GM12878 (cell line): Measurements from ENCODE around the gene KIRREL3. TPM values are rescaled to one million over a fixed set of nuclear protein-coding genes. Genes with fewer than 3 reads are reported as not detected.

ENCODE experiments used
- ATAC-seq: fragments of 200-7000 bp; cut with Tn5 transposase; 3 replicates; pipeline ENCODE4 v1.9.1; 2020; ENCODE audit warnings: mild to moderate bottlenecking, moderate library complexity
- BruUV-seq: library from RNA; stranded (reverse); fragments of 400-500 nt; replicated peaks from 2 replicates; lab custom pipeline; 2021; lab: Mats Ljungman, UMichigan
- CTCF ChIA-PET: fragments of 300-600 bp; sonication (Branson Sonifier 250); formaldehyde crosslinking; extraction: SDS; loops from one replicate; lab custom pipeline; 2021; ENCODE audit warnings: inconsistent platforms; lab: Yijun Ruan, JAX
- POLR2A ChIA-PET: fragments of 350-600 bp; formaldehyde crosslinking; extraction: SDS; loops from one replicate; lab custom pipeline; 2021; ENCODE audit warnings: inconsistent platforms; lab: Charles Lee
- RAD21 ChIA-PET: fragments of 300-600 bp; sonication (Branson Sonifier 250); formaldehyde crosslinking; loops from one replicate; lab custom pipeline; 2023; ENCODE audit warnings: antibody characterized with exemption; ENCODE audit not compliant: unreplicated experiment; lab: Charles Lee
- SMC1A ChIA-PET: fragments of 300-600 bp; sonication (Branson Sonifier 250); formaldehyde crosslinking; loops from one replicate; lab custom pipeline; 2023; ENCODE audit not compliant: unreplicated experiment, uncharacterized antibody; lab: Charles Lee
- DNase-seq: peaks from one replicate; pipeline ENCODE4 v3.0.0-alpha.2; 2011; ENCODE audit warnings: low read depth, low spot score
- FAIRE-seq: peaks from 3 replicates; lab custom pipeline; 2011; peaks lifted over from hg19 to GRCh38; lab: Jason Lieb, UNC
- H2AFZ ChIP-seq: 2 replicates; pipeline ENCODE4 v1.6.0; 2011; ENCODE audit warnings: low read depth, low read length, control low read depth; ENCODE audit not compliant: control insufficient read depth
- H3K27ac ChIP-seq: 2 replicates; pipeline ENCODE4 v1.5.1; 2011; ENCODE audit warnings: control low read depth; ENCODE audit not compliant: control insufficient read depth, insufficient read depth
- H3K27me3 ChIP-seq, 2 experiments: replicated peaks in 1 of 2; 2 replicates each; pipeline versions ENCODE4 v1.6.0 to v1.6.1; 2011; ENCODE audit warnings: low read length in 1 of 2; ENCODE audit not compliant: control insufficient read depth in 2 of 2, insufficient read depth in 2 of 2
- H3K36me3 ChIP-seq, 2 experiments: 2 replicates each; pipeline ENCODE4 v1.5.1; 2011; ENCODE audit warnings: low read length in 1 of 2; ENCODE audit not compliant: control insufficient read depth in 2 of 2, insufficient read depth in 2 of 2
- H3K4me1 ChIP-seq: 2 replicates; pipeline ENCODE4 v1.6.1; 2011; ENCODE audit warnings: mild to moderate bottlenecking, low read length, moderate library complexity, mixed read lengths; ENCODE audit not compliant: control insufficient read depth, insufficient read depth
- H3K4me2 ChIP-seq: 2 replicates; pipeline ENCODE4 v1.6.0; 2011; ENCODE audit warnings: control low read depth; ENCODE audit not compliant: control insufficient read depth, insufficient read depth
- H3K4me3 ChIP-seq: fragments of 200-600 bp; sonication (generic); 2 replicates; pipeline ENCODE4 v1.5.1; 2016
- H3K79me2 ChIP-seq: 2 replicates; pipeline ENCODE4 v1.6.0; 2011; ENCODE audit warnings: low read length; ENCODE audit not compliant: control insufficient read depth, insufficient read depth
- H3K9ac ChIP-seq: 2 replicates; pipeline ENCODE4 v1.8.0; 2011; ENCODE audit warnings: low read length, control low read depth, mixed read lengths; ENCODE audit not compliant: control insufficient read depth, insufficient read depth
- H3K9me3 ChIP-seq: replicated peaks from 3 replicates; pipeline ENCODE4 v1.5.1; 2011; ENCODE audit warnings: mild to moderate bottlenecking, low read length; ENCODE audit not compliant: control insufficient read depth, insufficient read depth
- H4K20me1 ChIP-seq: 2 replicates; pipeline ENCODE4 v1.6.0; 2011; ENCODE audit not compliant: control insufficient read depth, insufficient read depth
- MTA3 ChIP-seq: IDR thresholded peaks from 2 replicates; pipeline ENCODE4 v1.6.1; 2012; ENCODE audit warnings: low read length, inconsistent platforms, borderline replicate concordance
- RUNX3 ChIP-seq: IDR thresholded peaks from 2 replicates; pipeline ENCODE4 v1.6.1; 2012; ENCODE audit warnings: low read length, inconsistent platforms
- SMAD5 ChIP-seq: IDR thresholded peaks from 2 replicates; pipeline ENCODE4 v1.6.1; 2016; ENCODE audit warnings: antibody characterized with exemption, low read depth
- ZNF24 ChIP-seq: fragments of 450-650 bp; IDR thresholded peaks from 2 replicates; pipeline ENCODE4 v1.6.1; 2017; ENCODE audit warnings: antibody characterized with exemption, mild to moderate bottlenecking
- WGBS: methylation state at CpG from one replicate; pipeline ENCODE4 v1.1.6; 2016; ENCODE audit warnings: low lambda C conversion rate; ENCODE audit not compliant: insufficient replicate concordance, insufficient coverage; ENCODE audit errors: missing lambda C conversion rate; 5-methylcytosine and 5-hydroxymethylcytosine counted together
- in situ Hi-C: fragments of 300-500 bp; cut with MboI; formaldehyde crosslinking; loops from 9 replicates; pipeline ENCODE4 v1.14.3; 2018; ENCODE audit warnings: mixed read lengths
- intact Hi-C: fragments of 100-400 bp; cut with micrococcal nuclease; formaldehyde crosslinking; loops from one replicate; pipeline ENCODE4 v1.14.2; 2022; ENCODE audit not compliant: unreplicated experiment
- polyA plus RNA-seq, 11 experiments: library from polyadenylated mRNA; depleted of rRNA in 4 of 11; unstranded in 6 of 11; stranded (reverse) in 5 of 11; fragments of >200 nt; fragmentation: Nextera tagmentation in 4 of 11; fragmentation: Illumina TruSeq in 1 of 11; extraction: Ambion mirVana in 4 of 11; extraction: Trizol in 1 of 11; gene quantifications; 1 replicate in 1 of 11; 2 replicates in 10 of 11; pipeline versions ENCODE4 v1.2.1 to v1.2.3, GENCODE V29; 2011 to 2016; ENCODE audit warnings: inconsistent platforms in 2 of 11, missing spikeins in 2 of 11, low read depth in 1 of 11
- total RNA-seq, 4 experiments: library from RNA; depleted of rRNA in 3 of 4; stranded (reverse); fragments of >200 nt in 3 of 4; fragmentation: Illumina TruSeq in 1 of 4; extraction: Trizol in 1 of 4; gene quantifications; 2 replicates each; pipeline versions ENCODE4 v1.2.1 to v1.2.3, GENCODE V29; 2013 to 2021
- TF ChIP-seq, protein P1 (sequence below): IDR thresholded peaks from 2 replicates; pipeline ENCODE4 v1.6.1; 2011; ENCODE audit warnings: borderline replicate concordance, low read depth, mild to moderate bottlenecking, moderate library complexity, low read length; ENCODE audit not compliant: insufficient read depth, poor library complexity, severe bottlenecking
- TF ChIP-seq, protein P2 (sequence below): IDR thresholded peaks from 2 replicates; pipeline ENCODE4 v1.6.1; 2012; ENCODE audit warnings: low read depth, low read length, improper control_type of control experiment

Gene KIRREL3
- total and polyA plus RNA-seq, 10 of the 15 experiments (the other 5 are each of a cell fraction or from before 2014, with no cell fraction given), result under 0.01 TPM; not detected in 9

DNA sequence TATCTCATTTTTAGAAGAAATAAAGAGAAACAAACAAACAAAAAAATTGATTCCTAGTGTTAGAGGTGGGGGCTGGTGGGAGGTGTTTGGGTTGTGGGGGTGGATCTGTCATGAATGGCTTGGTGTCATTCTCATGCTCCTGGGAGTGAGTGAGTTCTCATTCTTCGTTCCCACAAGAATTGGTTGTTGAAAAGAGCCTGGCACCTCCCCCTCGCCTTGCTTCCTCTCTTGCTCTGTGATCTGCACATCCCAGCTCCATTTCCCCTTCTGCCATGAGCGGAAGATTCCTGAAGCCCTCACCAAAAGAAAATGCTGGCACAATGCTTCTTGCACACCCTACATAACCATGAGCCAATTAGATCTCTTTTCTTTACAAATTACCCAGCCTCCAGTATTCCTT is 367.2 kb downstream of the KIRREL3 start (continued):
- TF ChIP-seq, protein P1, sequence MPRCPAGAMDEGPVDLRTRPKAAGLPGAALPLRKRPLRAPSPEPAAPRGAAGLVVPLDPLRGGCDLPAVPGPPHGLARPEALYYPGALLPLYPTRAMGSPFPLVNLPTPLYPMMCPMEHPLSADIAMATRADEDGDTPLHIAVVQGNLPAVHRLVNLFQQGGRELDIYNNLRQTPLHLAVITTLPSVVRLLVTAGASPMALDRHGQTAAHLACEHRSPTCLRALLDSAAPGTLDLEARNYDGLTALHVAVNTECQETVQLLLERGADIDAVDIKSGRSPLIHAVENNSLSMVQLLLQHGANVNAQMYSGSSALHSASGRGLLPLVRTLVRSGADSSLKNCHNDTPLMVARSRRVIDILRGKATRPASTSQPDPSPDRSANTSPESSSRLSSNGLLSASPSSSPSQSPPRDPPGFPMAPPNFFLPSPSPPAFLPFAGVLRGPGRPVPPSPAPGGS, result no peak
- no peak for TF ChIP-seq RUNX3
- no peak for TF ChIP-seq MTA3
- TF ChIP-seq, protein P2, sequence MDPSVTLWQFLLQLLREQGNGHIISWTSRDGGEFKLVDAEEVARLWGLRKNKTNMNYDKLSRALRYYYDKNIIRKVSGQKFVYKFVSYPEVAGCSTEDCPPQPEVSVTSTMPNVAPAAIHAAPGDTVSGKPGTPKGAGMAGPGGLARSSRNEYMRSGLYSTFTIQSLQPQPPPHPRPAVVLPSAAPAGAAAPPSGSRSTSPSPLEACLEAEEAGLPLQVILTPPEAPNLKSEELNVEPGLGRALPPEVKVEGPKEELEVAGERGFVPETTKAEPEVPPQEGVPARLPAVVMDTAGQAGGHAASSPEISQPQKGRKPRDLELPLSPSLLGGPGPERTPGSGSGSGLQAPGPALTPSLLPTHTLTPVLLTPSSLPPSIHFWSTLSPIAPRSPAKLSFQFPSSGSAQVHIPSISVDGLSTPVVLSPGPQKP, result no peak

DNA sequence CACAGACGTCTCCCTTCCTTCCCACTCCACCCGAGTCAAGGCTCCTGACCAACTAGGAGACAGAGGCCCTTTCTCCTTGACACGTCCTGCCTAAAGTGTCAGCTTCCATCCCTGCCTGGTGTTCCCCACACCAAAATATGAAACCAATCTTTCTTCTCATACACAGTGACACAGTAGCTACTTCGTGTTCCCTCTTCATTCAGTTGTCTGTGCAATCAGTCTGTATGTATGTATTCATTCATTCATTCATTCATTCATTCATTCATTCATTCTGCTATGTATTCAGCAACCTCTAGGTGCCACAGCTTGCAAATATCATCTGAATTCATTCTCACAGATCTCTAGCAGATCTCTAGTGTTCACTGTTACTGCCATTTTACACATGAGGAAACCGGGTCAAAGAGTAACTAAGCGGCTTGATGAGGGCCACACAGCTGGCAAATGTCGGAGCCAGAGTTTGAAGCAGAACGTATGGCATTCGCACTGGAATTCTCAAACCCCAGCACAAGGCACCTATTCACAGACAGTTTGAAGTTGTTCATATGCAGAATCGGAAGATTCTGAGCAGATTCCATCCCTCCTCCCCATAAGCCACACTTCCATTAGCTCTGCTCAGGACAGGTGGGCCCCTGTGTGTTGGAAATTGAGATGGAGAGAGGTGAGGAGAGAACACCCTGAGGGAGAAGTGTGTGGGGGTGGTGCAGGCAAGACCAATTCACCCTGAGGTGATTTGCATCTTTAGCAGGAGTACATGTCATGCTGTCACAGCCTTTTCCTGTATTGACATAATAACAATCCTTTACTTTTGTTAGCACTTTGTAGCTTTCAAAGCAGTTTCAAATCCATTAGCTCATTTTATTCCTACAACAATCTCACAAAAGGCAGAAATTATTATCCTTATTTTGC is 369.4 kb downstream of the KIRREL3 start:
- WGBS, result 26% methylated on average over 10 of the region's 10 CpGs
- H3K27me3 ChIP-seq, result peaks cover 0 to 3% of the 10 kb centered on the region in 2 experiments; a peak in 2 of 4 replicates
- no peaks in the 10 kb centered on the region for H3K9me3 ChIP-seq
- H3K4me3 ChIP-seq, result no peak overlapping the region
- TF ChIP-seq ZNF24 (peak; percentile 83), SMAD5 (no peak)
- H3K4me1 ChIP-seq, result no peaks in the 10 kb centered on the region
- SMC1A ChIA-PET, result no interaction called here
- H3K4me2 ChIP-seq, result no peak overlapping the region
- DNase-seq (no peak), FAIRE-seq (no peak), ATAC-seq (no peak)
- H3K27ac ChIP-seq, result no peak overlapping the region
- H3K9ac ChIP-seq, result no peak overlapping the region
- POLR2A ChIA-PET, result interaction anchor here (0.6 kb wide), 1 partner anchor 295 kb away, joined by 5 read pairs; no protein-coding TSS in a partner anchor
- CTCF ChIA-PET, result interaction anchor here (1.0 to 1.7 kb wide), 3 partner anchors 9 to 150 kb away, joined by 3 to 4 read pairs (median 4); no protein-coding TSS in a partner anchor
- in situ Hi-C loops (no loop called here), intact Hi-C loops (no loop called here)
- RAD21 ChIA-PET, result no interaction called here
- H3K79me2 ChIP-seq, result no peaks in the 10 kb centered on the region
- no peaks in the 10 kb centered on the region for H3K36me3 ChIP-seq
- H4K20me1 ChIP-seq, result no peaks in the 10 kb centered on the region
- no peak overlapping the region for H2AFZ ChIP-seq
- no TSS peak for BruUV-seq
